Activated CD4-positive, alpha-beta T cell treated with anti-CD3 and anti-CD28 coated beads for 4 hours (primary cell): ENCODE measurements around the gene ZNF253.
"Not testable (repeated sequence)": the region's sequence is repeated elsewhere in the genome, so short reads cannot be mapped to it uniquely, and the experiment has no call there.

Experiments used
- DNase-seq, 2 donors: peaks; one replicate each; pipeline ENCODE4 v3.0.0-alpha.2; 2020

The ZNF253 gene

DNA sequence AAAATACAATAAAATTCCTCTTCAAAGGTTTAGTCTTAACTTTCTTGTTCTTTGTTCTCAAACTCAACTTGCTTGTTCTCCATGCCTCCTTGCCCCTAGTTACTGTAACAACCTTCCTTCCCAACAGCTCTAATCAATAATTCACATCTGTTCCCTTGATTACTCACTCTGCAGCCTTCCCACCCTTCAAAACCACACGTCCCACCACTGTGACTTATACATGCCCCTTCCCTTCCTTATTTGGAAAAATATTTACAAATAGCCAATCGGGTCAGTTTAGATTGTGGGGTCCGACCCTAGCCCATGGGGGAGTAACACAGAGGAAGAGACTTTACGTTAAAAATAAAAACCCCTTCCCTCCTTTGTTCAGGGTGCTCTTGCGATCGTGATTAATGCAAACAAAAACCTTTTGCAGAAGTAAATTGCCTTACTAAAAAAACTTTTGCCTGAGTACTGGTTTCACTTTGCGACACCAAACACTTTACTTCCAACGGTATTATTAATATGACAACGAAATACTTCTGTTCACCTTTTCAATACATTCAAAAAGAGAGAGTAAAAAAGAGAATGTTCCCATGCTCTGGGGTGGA lies 34.6 kb downstream of the ZNF253 start:
- DNase-seq = peak in 1 of 2 donors; percentile 1

DNA sequence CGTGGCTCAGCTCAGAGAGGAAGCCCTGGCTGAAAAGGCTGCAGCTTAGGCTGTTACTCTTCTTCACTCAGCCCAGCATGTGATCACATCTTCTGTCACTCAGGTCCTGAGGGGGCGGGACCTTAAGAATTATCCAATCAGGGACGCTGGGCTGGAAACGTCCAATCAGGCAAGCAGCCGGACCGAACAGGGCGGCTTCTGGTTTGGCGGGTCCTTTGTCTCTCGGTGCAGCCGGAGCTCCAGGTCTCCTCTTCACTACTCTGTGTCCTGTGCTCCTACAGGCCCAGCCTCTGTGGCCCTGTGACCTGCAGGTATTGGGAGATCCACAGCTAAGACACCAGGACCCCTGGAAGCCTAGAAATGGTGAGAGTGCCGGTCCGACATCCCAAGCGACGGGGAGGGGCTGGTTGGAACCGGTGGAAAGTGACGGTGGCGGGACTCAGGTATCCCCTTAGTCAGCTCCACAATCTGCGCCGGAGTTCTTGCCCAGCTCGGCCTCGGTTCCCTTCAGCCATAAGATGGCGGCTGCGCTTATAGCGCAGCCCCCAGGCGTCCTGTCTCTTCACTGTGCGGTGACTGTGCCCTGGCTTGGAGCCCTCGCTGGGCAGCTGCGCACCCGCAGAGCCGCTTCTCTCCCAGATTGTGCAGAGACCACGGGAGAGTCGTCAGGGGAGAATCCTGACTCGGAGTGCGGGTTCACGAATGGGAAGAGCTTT lies 35.2 kb downstream of the ZNF253 start, which contains the start of gene ZNF93:
Gene ZNF93, plus strand, starts transcription at position 218 of the 716 bp plus-strand sequence. Its CDS starts 143 bp downstream, at position 361.
- peak; percentile 87 to 91 for DNase-seq

DNA sequence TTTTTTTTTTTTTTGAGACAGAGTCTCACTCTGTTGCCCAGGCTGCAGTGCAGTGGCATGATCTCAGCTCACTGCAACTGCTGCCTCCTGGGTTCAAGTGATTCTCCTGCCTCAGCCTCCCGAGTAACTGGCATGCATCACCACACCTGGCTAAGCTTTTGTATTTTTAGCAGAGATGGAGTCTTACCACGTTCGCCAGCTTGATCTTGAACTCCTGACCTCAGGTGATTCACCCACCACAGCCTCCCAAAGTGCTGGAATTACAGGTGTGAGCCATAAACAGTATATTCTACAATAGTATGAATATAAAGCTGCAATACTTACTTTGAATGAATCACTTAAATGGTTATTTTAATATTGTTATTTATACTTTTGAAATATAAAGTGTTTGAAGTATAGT lies 41.9 kb downstream of the ZNF253 start:
- DNase-seq = not testable (repeated sequence)

DNA sequence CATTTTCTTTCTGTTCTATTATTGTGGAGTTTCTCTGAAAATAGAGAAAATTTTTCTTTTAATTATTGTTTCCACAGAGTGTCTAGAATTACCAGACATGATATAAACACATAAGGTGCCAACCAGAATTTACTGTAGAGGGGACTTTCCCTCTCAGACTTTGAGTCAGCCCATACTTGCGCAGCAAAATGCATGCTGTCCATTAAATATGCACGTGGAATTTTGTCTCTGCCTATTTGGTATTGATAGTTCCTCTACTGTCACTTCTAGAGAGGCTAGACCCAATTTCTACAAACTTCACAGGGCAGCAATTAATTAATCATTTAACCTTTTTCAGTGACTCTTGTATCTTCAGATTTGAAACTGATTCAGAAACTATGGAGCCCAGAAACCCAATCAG lies 44.0 kb downstream of the ZNF253 start:
- no peak for DNase-seq

DNA sequence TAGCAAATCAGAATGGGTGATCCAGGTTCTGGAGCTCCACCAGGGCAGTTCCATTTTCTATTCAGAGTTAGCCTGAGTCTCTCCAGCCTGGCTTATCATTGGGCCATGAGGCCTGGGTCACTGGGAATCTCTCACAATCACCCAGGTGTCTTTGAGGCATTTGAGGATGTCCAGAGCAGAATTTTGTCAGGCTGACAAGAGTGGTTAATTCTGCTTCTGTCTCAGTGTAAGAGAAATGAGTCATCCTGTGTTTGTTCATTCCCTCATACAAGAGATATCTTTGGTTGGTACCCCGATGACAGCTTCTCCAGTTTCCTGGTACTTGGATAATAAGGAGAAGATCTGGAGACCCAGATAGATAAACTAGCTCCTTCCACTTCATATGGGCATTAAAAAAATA lies 45.5 kb downstream of the ZNF253 start:
- no peak for DNase-seq

DNA sequence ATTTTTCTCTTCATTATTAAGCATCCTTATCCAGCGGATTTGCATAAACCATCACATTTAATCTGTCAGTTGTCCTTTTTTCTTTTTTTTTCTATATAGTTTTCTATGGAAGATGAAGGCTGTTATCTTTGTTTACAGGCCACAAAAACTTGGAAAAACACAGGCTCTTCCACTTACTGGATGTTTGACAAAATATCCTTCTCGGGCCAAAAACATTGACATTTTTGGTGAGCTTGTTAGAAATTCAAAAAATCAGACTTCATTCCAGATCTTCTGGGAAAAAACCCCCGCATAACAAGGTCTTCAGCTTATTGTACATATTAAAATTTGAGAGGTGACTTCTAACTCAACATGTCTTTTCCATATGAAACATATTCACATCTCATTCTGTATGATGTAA lies 48.9 kb downstream of the ZNF253 start:
- no peak for DNase-seq

DNA sequence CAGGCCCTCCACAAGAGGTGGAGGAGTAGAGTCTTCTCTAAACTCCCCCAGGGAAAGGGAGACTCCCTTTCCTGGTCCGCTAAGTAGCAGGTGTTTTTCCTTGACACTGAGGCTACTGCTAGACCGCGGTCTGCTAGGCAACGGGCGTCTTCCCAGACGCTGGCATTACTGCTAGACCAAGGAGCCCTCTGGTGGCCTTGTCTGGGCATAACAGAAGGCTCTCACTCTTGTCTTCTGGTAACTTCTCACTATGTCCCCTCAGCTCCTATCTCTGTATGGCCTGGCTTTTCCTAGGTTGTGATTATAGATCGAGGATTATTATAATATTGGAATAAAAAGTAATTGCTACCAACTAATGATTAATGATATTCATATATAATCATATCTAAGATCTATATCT lies 64.7 kb downstream of the ZNF253 start:
- DNase-seq = peak; percentile 6 to 24

DNA sequence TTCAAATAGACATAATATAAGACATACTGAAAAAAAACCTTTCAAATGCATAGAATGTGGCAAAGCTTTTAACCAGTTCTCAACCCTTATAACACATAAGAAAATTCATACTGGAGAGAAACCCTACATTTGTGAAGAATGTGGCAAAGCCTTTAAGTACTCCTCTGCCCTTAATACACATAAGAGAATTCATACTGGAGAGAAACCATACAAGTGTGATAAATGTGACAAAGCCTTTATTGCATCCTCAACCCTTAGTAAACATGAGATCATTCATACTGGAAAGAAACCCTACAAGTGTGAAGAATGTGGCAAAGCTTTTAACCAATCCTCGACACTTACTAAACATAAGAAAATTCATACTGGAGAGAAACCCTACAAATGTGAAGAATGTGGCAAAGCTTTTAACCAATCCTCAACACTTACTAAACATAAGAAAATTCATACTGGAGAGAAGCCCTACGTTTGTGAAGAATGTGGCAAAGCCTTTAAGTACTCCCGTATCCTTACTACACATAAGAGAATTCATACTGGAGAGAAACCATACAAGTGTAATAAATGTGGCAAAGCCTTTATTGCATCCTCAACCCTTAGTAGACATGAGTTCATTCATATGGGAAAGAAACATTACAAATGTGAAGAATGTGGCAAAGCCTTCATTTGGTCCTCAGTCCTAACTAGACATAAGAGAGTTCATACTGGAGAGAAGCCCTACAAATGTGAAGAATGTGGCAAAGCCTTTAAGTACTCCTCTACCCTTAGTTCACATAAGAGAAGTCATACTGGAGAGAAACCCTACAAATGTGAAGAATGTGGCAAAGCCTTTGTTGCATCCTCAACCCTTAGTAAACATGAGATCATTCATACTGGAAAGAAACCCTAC lies 68.0 kb downstream of the ZNF253 start:
- not testable (repeated sequence) for DNase-seq

DNA sequence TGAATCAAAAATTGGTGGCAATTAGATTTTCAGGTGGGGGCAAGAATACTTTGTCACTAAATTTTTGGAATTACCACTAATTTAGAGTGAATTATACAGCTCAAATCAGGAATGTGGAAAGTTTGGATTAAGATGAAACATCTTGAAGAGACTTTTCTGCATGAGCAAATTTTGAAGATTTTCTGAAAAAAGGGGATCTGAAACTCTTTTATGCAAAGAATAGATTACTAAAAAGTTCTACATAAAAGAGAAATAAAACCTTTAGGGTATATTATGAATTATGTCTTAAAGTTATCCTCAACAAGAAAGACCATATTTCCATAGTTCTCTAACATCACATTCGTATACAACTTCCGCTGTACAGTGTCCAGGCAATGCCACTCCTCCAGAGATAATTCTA lies 71.7 kb downstream of the ZNF253 start:
- DNase-seq = no peak

DNA sequence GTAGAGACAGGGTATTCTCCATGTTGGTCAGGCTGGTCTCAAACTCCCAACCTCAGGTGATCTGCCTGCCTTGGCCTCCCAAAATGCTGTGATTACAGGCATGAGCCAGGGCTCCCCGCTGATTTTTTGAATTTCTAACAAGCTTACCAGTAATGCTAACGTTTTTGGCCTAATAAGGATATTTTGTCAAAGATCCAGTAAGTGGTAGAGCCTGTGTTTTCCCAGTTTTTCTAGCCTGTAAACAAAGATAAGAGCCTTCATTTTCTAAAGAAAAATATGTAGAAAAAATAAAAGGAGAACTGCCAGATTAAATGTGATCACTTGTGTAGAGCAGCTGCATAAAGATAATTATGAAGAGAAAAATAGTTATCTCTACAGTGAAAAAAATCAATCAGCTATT lies 72.8 kb downstream of the ZNF253 start:
- DNase-seq = no peak

DNA sequence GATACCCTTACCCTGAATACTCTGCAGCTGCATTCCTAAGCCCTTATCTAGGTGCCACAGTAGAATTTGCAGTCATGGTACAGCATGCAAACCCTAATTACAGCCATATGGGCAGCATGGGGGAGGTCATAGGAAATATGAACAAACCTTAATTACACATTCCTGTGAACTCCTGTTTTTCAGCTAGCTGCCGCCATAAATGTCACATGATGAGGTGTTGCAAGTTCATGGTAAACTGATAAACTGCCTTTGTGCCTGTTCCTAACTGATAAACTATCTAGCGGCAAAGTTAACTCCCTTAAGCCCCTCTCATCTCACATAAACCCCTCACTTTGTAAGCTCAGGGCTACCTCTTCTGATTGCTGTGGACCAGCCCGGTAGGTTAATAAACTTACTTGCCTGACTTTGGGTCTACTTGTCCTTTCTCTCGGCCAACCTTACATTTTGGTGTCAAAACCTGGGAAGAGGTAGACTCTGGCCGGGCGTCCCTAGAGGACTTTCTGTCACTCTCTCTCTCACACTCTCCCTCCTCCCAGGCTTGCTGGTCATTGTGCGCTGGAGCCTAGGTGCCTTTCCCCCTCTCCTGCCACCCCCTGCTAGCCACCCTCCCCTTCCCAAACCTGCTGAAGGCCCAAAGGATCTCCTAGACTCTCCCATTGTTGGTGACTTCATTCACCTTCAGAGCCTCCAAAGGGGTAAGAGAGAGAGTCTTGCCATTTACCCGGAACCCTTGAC lies 78.3 kb downstream of the ZNF253 start:
- DNase-seq = no peak
